Myocyte (in vitro differentiated cells): ENCODE measurements around the gene NUP107. TPM values are rescaled to one million over a fixed set of nuclear protein-coding genes. Genes with fewer than 3 reads are reported as not detected.

Experiments
- total RNA-seq: library from RNA; depleted of rRNA; stranded (reverse); fragments of >200 nt; gene quantifications from 2 replicates; pipeline ENCODE4 v1.2.3, GENCODE V29; 2014

Gene NUP107
- total RNA-seq, 1 donor from 2014 or later = 43.8 TPM

Other genes starting within 250 kb of the NUP107 start
- gene RAP1B, start 76.1 kb upstream of the NUP107 start, total RNA-seq = 100 and 172 TPM in 2 replicates
- 3.0 and 4.2 TPM in 2 replicates for gene SLC35E3, start 59.2 kb downstream of the NUP107 start, total RNA-seq
- gene MDM2, start 121.2 kb downstream of the NUP107 start, total RNA-seq = 125 and 132 TPM in 2 replicates
- 3.0 and 3.2 TPM in 2 replicates for gene CPM, start 246.2 kb downstream of the NUP107 start, total RNA-seq